ENCODE results near the gene PSME3IP1. TPM values are rescaled to one million over a fixed set of nuclear protein-coding genes. Genes with fewer than 3 reads are reported as not detected.

The PSME3IP1 gene
- total and polyA plus RNA-seq, 2 of the 4 experiments (the other 2 are of a cell fraction): 50.2 to 75.2 TPM

DNA sequence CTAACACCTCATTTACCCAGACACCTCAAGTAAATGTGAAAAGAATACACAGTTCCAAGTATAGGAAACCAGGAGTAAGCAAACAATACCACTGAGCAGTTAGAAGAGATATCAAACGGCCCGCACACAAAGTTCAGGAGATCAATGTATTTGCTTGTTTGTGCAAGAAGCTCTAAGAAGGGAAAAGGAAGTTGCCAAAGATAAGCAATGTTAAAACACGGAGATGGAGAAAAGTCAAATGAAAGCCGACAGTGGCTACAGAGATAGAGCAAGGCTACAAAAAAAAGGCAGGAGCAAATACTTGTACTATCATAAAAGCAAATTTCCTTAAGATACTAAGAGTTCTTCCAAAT lies 29.5 kb downstream of the PSME3IP1 start:
- Histone ChIP-seq H3K4ac (ENCODE audit: low read depth, low read length) (no peak overlapping the region), H2AK9ac (replicated peaks; ENCODE audit: low read depth, low read length, poor library complexity) (no peak overlapping the region), H3K4me1 (ENCODE audit: control insufficient read depth, insufficient read depth, low read length) (no peaks in the 10 kb centered on the region), H3K23ac (ENCODE audit: low read depth, low read length) (no peak overlapping the region), H3K27ac (ENCODE audit: insufficient read depth, low read length) (no peak overlapping the region), H3K14ac (replicated peaks; ENCODE audit: low read depth, low read length) (no peak overlapping the region), H4K20me1 (ENCODE audit: insufficient read depth, low read length) (no peaks in the 10 kb centered on the region), H3K36me3 (ENCODE audit: control insufficient read depth, insufficient read depth, low read length) (peaks cover 48% of the 10 kb centered on the region), H3K9me3 (ENCODE audit: control insufficient read depth, insufficient read depth, low read length) (no peaks in the 10 kb centered on the region), H3K4me2 (ENCODE audit: low read depth, low read length) (no peak overlapping the region), H3K4me3 (ENCODE audit: insufficient read depth, low read depth, low read length) (no peak overlapping the region), H3K18ac (ENCODE audit: low read depth, low read length) (no peak overlapping the region), H4K5ac (ENCODE audit: low read depth, low read length) (no peak overlapping the region), H2AK5ac (ENCODE audit: low read depth, low read length) (no peak overlapping the region), H4K8ac (ENCODE audit: low read depth in 2 of 2, low read length in 2 of 2) (no peak overlapping the region), H2BK5ac (ENCODE audit: low read depth, low read length, poor library complexity, severe bottlenecking) (no peak overlapping the region), H3K79me1 (ENCODE audit: low read depth in 1 of 2, low read length in 2 of 2) (peaks cover 3 to 5% of the 10 kb centered on the region in 2 experiments; a peak in 1 of 4 replicates), H3K27me3 (ENCODE audit: control insufficient read depth, insufficient read depth, low read length) (no peaks in the 10 kb centered on the region), H3K56ac (ENCODE audit: extremely low read depth, insufficient read depth, low read length) (no peak overlapping the region), H4K91ac (ENCODE audit: insufficient read depth, low read depth, low read length) (no peak overlapping the region), H2BK15ac (ENCODE audit: low read depth, low read length) (no peak overlapping the region), H3K9me1 (ENCODE audit: insufficient read depth, low read length) (peaks cover under 1% of the 10 kb centered on the region; the same call in 1 of the 2 replicates), H2AFZ (replicated peaks; ENCODE audit: low read length, poor library complexity) (no peak overlapping the region), H3K9ac (ENCODE audit: low read depth, low read length) (no peak overlapping the region), H2BK20ac (ENCODE audit: low read depth, low read length) (no peak overlapping the region), H2BK120ac (ENCODE audit: low read depth, low read length) (no peak overlapping the region)
- CTCF ChIA-PET: no interaction called here
- WGBS, 2 experiments (ENCODE audit: extremely low coverage in 2 of 2, insufficient read length in 1 of 2): 75% methylated on average over 2 of the region's 4 CpGs; no CpG with 5 or more reads in 1 of the 2 experiments
- BruUV-seq (replicated peaks): no TSS peak
- in situ Hi-C loops (cut with MboI; ENCODE audit: low sequenced_read_pairs) (no loop called here), intact Hi-C loops (cut with micrococcal nuclease) (no loop called here), dilution Hi-C loops (cut with HindIII; ENCODE audit: low sequenced_read_pairs, unreplicated experiment) (no loop called here)
- DNase-seq: no peak
- no peak for TF ChIP-seq MAFK (IDR thresholded peaks at IDR 0.05; ENCODE audit: low read depth, low read length)
- no peak for TF ChIP-seq CEBPB (IDR thresholded peaks at IDR 0.05; ENCODE audit: low read depth, low read length)
- TF ChIP-seq RCOR1 (IDR thresholded peaks at IDR 0.05; ENCODE audit: insufficient replicate concordance, low read length): no peak
- no peak for TF ChIP-seq SMC3 (IDR thresholded peaks at IDR 0.05; ENCODE audit: low read depth, low read length)
- TF ChIP-seq POLR2A (IDR thresholded peaks at IDR 0.05; ENCODE audit: low read depth, low read length): no peak
- TF ChIP-seq, protein P1, sequence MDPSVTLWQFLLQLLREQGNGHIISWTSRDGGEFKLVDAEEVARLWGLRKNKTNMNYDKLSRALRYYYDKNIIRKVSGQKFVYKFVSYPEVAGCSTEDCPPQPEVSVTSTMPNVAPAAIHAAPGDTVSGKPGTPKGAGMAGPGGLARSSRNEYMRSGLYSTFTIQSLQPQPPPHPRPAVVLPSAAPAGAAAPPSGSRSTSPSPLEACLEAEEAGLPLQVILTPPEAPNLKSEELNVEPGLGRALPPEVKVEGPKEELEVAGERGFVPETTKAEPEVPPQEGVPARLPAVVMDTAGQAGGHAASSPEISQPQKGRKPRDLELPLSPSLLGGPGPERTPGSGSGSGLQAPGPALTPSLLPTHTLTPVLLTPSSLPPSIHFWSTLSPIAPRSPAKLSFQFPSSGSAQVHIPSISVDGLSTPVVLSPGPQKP (IDR thresholded peaks at IDR 0.05; ENCODE audit: borderline replicate concordance, low read depth, low read length): no peak
- TF ChIP-seq RFX5 (IDR thresholded peaks at IDR 0.05; ENCODE audit: low read depth, low read length): no peak
- ATAC-seq (ENCODE audit: low read depth): no peak
- POLR2A ChIA-PET (ENCODE audit: unreplicated experiment): no interaction called here
